Neural progenitor cell (in vitro differentiated cells): ENCODE results near the gene BMPER. TPM values are rescaled to one million over a fixed set of nuclear protein-coding genes. Genes with fewer than 3 reads are reported as not detected.

Experiments used
- DNase-seq: peaks from one replicate; pipeline ENCODE4 v3.0.0-alpha.2; 2016; ENCODE audit warnings: low spot score
- H2AFZ ChIP-seq: fragments of 200-600 bp; sonication (generic); replicated peaks from 2 replicates; pipeline ENCODE4 v1.6.1; 2016; ENCODE audit warnings: antibody characterized with exemption
- H3F3A ChIP-seq: fragments of 200-600 bp; sonication (generic); 2 replicates; pipeline ENCODE4 v1.6.1; 2016; ENCODE audit warnings: antibody characterized with exemption, low read depth
- H3K27ac ChIP-seq: fragments of 200-600 bp; sonication (generic); 2 replicates; pipeline ENCODE4 v1.5.1; 2016; ENCODE audit warnings: mild to moderate bottlenecking
- H3K27me3 ChIP-seq: fragments of 200-600 bp; sonication (generic); 2 replicates; pipeline ENCODE4 v1.6.1; 2016; ENCODE audit warnings: mild to moderate bottlenecking, moderate library complexity
- H3K36me3 ChIP-seq: fragments of 200-600 bp; sonication (generic); 2 replicates; pipeline ENCODE4 v1.5.1; 2016
- H3K4me1 ChIP-seq: fragments of 200-600 bp; sonication (generic); 2 replicates; pipeline ENCODE4 v1.6.1; 2016; ENCODE audit warnings: mixed run types
- H3K4me2 ChIP-seq: fragments of 200-600 bp; sonication (generic); 2 replicates; pipeline ENCODE4 v1.6.1; 2016
- H3K4me3 ChIP-seq: fragments of 200-600 bp; sonication (generic); 2 replicates; pipeline ENCODE4 v1.5.1; 2016
- H3K79me2 ChIP-seq: fragments of 200-600 bp; sonication (generic); 2 replicates; pipeline ENCODE4 v1.6.1; 2016; ENCODE audit warnings: low read depth
- H3K9ac ChIP-seq: fragments of 200-600 bp; sonication (generic); 2 replicates; pipeline ENCODE4 v1.6.1; 2016
- H3K9me3 ChIP-seq: fragments of 200-600 bp; sonication (generic); 2 replicates; pipeline ENCODE4 v1.5.1; 2016; ENCODE audit warnings: low read depth
- H4K20me1 ChIP-seq: fragments of 200-600 bp; sonication (generic); 2 replicates; pipeline ENCODE4 v1.6.1; 2016; ENCODE audit warnings: low read depth
- H3K27ac Mint-ChIP-seq: 3 replicates; pipeline ENCODE4 v1.8.0; 2021; ENCODE audit warnings: mixed read lengths
- H3K27me3 Mint-ChIP-seq: 2 replicates; pipeline ENCODE4 v1.8.0; 2022; ENCODE audit warnings: low read depth, mild to moderate bottlenecking, inconsistent platforms, moderate library complexity, mixed read lengths; ENCODE audit not compliant: insufficient read depth
- H3K36me3 Mint-ChIP-seq: 3 replicates; pipeline ENCODE4 v1.8.0; 2021; ENCODE audit warnings: mixed read lengths
- H3K4me1 Mint-ChIP-seq: 3 replicates; pipeline ENCODE4 v1.8.0; 2021; ENCODE audit warnings: mixed read lengths
- H3K4me3 Mint-ChIP-seq: 3 replicates; pipeline ENCODE4 v1.8.0; 2021; ENCODE audit warnings: mild to moderate bottlenecking, moderate library complexity, mixed read lengths
- H3K9me3 Mint-ChIP-seq: 3 replicates; pipeline ENCODE4 v1.8.0; 2020; ENCODE audit warnings: mixed read lengths
- EZH2 ChIP-seq: fragments of 200-600 bp; sonication (generic); IDR thresholded peaks from 2 replicates; pipeline ENCODE4 v1.6.1; 2017; ENCODE audit warnings: antibody characterized with exemption, mild to moderate bottlenecking, moderate library complexity
- EZH2phosphoT487 ChIP-seq: fragments of 200-600 bp; sonication (generic); IDR thresholded peaks from 2 replicates; pipeline ENCODE4 v1.6.1; 2017; ENCODE audit warnings: antibody characterized with exemption
- total RNA-seq: library from RNA; depleted of rRNA; stranded (reverse); fragments of >200 nt; gene quantifications from 2 replicates; pipeline ENCODE4 v1.2.3, GENCODE V29; 2015; ENCODE audit warnings: low replicate concordance
- TF ChIP-seq, protein P1 (sequence below): fragments of 200-600 bp; sonication (generic); IDR thresholded peaks from 2 replicates; pipeline ENCODE4 v1.5.1; 2017; ENCODE audit warnings: antibody characterized with exemption, mild to moderate bottlenecking

The BMPER gene
- total RNA-seq, 1 donor from 2014 or later, result 1.2 TPM

DNA sequence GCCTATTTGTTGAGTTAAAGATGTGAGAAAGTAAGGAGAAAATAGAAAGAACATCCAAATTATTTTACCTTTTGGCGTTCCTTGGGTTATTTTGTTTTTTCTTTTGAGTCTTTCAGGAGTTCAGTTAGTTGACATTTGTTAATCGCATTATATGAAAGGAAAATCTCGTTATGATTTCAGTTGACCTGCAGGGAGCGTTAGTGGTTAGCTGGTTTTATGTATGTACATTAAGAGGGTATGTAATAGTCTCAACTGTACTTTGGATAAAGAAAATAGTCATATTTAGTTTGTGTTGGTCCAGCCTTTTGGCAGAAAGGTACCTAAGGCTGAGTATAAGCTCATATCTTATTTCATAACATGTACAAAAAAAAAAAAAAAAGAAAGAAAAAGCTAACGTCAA is 4.0 kb downstream of the BMPER start:
- no peak for TF ChIP-seq EZH2
- no peak for TF ChIP-seq EZH2phosphoT487
- TF ChIP-seq, protein P1, sequence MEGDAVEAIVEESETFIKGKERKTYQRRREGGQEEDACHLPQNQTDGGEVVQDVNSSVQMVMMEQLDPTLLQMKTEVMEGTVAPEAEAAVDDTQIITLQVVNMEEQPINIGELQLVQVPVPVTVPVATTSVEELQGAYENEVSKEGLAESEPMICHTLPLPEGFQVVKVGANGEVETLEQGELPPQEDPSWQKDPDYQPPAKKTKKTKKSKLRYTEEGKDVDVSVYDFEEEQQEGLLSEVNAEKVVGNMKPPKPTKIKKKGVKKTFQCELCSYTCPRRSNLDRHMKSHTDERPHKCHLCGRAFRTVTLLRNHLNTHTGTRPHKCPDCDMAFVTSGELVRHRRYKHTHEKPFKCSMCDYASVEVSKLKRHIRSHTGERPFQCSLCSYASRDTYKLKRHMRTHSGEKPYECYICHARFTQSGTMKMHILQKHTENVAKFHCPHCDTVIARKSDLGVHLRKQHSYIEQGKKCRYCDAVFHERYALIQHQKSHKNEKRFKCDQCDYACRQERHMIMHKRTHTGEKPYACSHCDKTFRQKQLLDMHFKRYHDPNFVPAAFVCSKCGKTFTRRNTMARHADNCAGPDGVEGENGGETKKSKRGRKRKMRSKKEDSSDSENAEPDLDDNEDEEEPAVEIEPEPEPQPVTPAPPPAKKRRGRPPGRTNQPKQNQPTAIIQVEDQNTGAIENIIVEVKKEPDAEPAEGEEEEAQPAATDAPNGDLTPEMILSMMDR, result no peak
- H3K9ac ChIP-seq, result no peak overlapping the region

DNA sequence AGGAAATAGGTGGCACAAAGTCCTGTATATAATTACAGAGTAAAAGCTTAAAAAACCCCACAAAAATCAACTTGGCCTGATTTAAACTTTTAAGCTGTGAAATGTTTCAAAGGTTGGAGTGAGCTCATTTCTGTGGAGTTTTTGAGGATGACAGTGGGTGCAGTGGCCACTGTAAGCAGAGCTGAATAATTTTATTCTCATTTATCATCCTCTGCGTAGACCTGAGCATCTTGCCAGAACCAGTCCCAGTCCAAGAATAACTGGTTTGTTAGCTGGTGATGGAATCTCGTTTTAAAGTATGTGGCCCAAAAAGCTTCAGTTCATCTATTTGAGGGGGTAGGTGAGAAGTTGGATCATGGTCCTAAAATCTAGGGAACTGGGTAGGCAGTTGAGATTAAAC is 4.4 kb downstream of the BMPER start:
- no peaks in the 10 kb centered on the region for H3K79me2 ChIP-seq
- peaks cover 46% of the 10 kb centered on the region for H3K27me3 ChIP-seq
- TF ChIP-seq, protein P1, result no peak
- TF ChIP-seq EZH2phosphoT487 (no peak), EZH2 (no peak)
- H3F3A ChIP-seq, result peaks cover 11% of the 10 kb centered on the region
- DNase-seq, result no peak
- H3K9ac ChIP-seq, result no peak overlapping the region
- H3K4me3 Mint-ChIP-seq, result no peak overlapping the region
- H3K27me3 Mint-ChIP-seq, result peaks cover 26% of the 10 kb centered on the region
- H3K9me3 Mint-ChIP-seq, result no peaks in the 10 kb centered on the region
- no peaks in the 10 kb centered on the region for H3K9me3 ChIP-seq
- H3K27ac Mint-ChIP-seq, result no peak overlapping the region
- no peak overlapping the region for H3K4me3 ChIP-seq
- H3K4me1 ChIP-seq, result peaks cover 5% of the 10 kb centered on the region
- H2AFZ ChIP-seq, result no peak overlapping the region
- H3K4me1 Mint-ChIP-seq, result no peaks in the 10 kb centered on the region
- H4K20me1 ChIP-seq, result peaks cover 10% of the 10 kb centered on the region
- no peaks in the 10 kb centered on the region for H3K36me3 Mint-ChIP-seq
- no peaks in the 10 kb centered on the region for H3K36me3 ChIP-seq
- no peak overlapping the region for H3K4me2 ChIP-seq
- no peak overlapping the region for H3K27ac ChIP-seq

More for the DNA sequence above, 4.0 kb downstream of the BMPER start:
- Histone ChIP-seq H3K27ac (no peak overlapping the region), H3K4me1 (peaks cover 5% of the 10 kb centered on the region), H4K20me1 (peaks cover 10% of the 10 kb centered on the region), H3K9me3 (no peaks in the 10 kb centered on the region), H3K36me3 (no peaks in the 10 kb centered on the region), H3K27me3 (peaks cover 50% of the 10 kb centered on the region), H2AFZ (no peak overlapping the region), H3K4me3 (no peak overlapping the region), H3K4me2 (no peak overlapping the region), H3F3A (peaks cover 15% of the 10 kb centered on the region), H3K79me2 (no peaks in the 10 kb centered on the region)
- Mint-ChIP-seq H3K9me3 (no peaks in the 10 kb centered on the region), H3K27ac (no peak overlapping the region), H3K36me3 (no peaks in the 10 kb centered on the region), H3K4me1 (no peaks in the 10 kb centered on the region), H3K27me3 (peaks cover 27% of the 10 kb centered on the region), H3K4me3 (no peak overlapping the region)
- DNase-seq, result no peak

DNA sequence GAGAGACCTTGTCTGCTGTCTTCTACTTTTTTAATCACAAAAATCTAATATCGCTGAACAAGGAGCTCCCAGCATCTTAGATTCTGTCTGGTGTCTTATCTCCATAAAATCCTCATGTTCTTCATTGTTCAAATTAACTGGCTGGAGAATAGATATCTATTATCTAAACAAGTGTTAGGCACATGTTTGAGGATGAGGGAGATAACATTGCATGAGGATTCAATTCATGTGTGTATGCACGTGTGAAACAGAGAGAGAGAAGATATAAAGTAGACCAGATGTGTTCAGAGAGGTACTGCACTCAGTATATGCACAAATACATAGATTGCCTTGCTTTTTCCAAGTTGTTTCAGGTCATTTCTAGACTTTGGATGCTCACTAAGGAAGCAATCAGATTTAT is 5.4 kb downstream of the BMPER start:
- no peaks in the 10 kb centered on the region for H3K4me1 Mint-ChIP-seq
- H3K4me1 ChIP-seq, result peaks cover 2% of the 10 kb centered on the region
- H3K27ac ChIP-seq, result no peak overlapping the region

More for the DNA sequence above, 5.4 kb downstream of the BMPER start:
- no peak overlapping the region for H3K4me3 Mint-ChIP-seq
- Histone ChIP-seq H4K20me1 (peaks cover 10% of the 10 kb centered on the region), H3K4me3 (no peak overlapping the region), H2AFZ (no peak overlapping the region), H3K9me3 (no peaks in the 10 kb centered on the region), H3F3A (peaks cover 4% of the 10 kb centered on the region), H3K36me3 (no peaks in the 10 kb centered on the region), H3K27me3 (peaks cover 38% of the 10 kb centered on the region), H3K9ac (no peak overlapping the region), H3K79me2 (no peaks in the 10 kb centered on the region), H3K4me2 (no peak overlapping the region)
- no peak for DNase-seq
- peaks cover 22% of the 10 kb centered on the region for H3K27me3 Mint-ChIP-seq
- no peaks in the 10 kb centered on the region for H3K36me3 Mint-ChIP-seq
- H3K9me3 Mint-ChIP-seq, result no peaks in the 10 kb centered on the region
- H3K27ac Mint-ChIP-seq, result no peak overlapping the region
- TF ChIP-seq EZH2phosphoT487 (no peak), EZH2 (no peak)
- TF ChIP-seq, protein P1, result no peak
